HG02571 (cell line): Measurements from ENCODE around the gene GRIK4.

Experiments used
- ATAC-seq: cut with Tn5 transposase; IDR thresholded peaks from one replicate; pipeline ENCODE4 v1.9.1; 2021; ENCODE audit warnings: mild to moderate bottlenecking, moderate library complexity; ENCODE audit not compliant: unreplicated experiment

The GRIK4 gene

GRCh38 chr11:120523196-120523595, 11.6 kb downstream of the GRIK4 start:
- ATAC-seq: no peak

GRCh38 chr11:120524536-120525085, 13.1 kb downstream of the GRIK4 start:
- ATAC-seq: no peak

- no peak for ATAC-seq
Measured at GRCh38 chr11:120525261-120526171, 14.0 kb downstream of the GRIK4 start.

- no peak for ATAC-seq
Measured at GRCh38 chr11:120526241-120526640, 14.7 kb downstream of the GRIK4 start.

GRCh38 chr11:120527111-120527761, 15.7 kb downstream of the GRIK4 start:
- no peak for ATAC-seq

- ATAC-seq: no peak
Measured at GRCh38 chr11:120528749-120529148, 17.2 kb downstream of the GRIK4 start.

GRCh38 chr11:120529214-120529613, 17.7 kb downstream of the GRIK4 start:
- no peak for ATAC-seq

- ATAC-seq: no peak
Measured at GRCh38 chr11:120529911-120530310, 18.4 kb downstream of the GRIK4 start.

GRCh38 chr11:120532082-120532831, 20.7 kb downstream of the GRIK4 start:
- no peak for ATAC-seq

- ATAC-seq: no peak
Measured at GRCh38 chr11:120532832-120533196, 21.3 kb downstream of the GRIK4 start.

GRCh38 chr11:120536091-120536796, 24.7 kb downstream of the GRIK4 start:
- ATAC-seq: no peak

GRCh38 chr11:120536797-120537169, 25.2 kb downstream of the GRIK4 start:
- ATAC-seq: no peak

GRCh38 chr11:120537996-120538395, 26.4 kb downstream of the GRIK4 start:
- no peak for ATAC-seq

- no peak for ATAC-seq
Measured at GRCh38 chr11:120538707-120539106, 27.2 kb downstream of the GRIK4 start.

GRCh38 chr11:120539667-120540369, 28.3 kb downstream of the GRIK4 start:
- ATAC-seq: no peak

- no peak for ATAC-seq
Measured at GRCh38 chr11:120540744-120541465, 29.4 kb downstream of the GRIK4 start.

GRCh38 chr11:120543521-120544215, 32.1 kb downstream of the GRIK4 start:
- ATAC-seq: no peak

GRCh38 chr11:120545813-120546212, 34.3 kb downstream of the GRIK4 start:
- no peak for ATAC-seq
